RPMI8226 (cell line): ENCODE measurements around the gene ST8SIA3.
"Not testable (repeated sequence)": the region's sequence is repeated elsewhere in the genome, so short reads cannot be mapped to it uniquely, and the experiment has no call there.

Experiments used
- DNase-seq: peaks from one replicate; pipeline ENCODE4 v3.0.0-alpha.2; 2015

ST8SIA3 gene

DNA sequence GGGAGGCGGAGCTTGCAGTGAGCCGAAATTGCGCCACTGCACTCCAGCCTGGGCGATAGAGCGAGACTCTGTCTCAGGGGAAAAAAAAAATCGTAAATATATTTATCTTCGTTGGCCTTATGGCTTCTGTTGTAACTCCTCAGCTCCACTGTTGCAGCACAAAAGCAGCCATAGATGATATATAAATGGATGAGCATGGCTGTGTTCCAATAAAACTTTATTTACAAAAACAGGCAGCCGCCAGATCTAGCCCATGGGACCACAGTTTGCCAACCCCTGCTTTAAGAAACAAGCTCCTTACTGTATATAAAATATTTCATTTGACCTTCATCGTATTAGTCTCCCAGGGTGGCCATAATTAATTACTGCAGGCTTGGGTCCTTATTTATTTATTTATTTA is 20.1 kb downstream of the ST8SIA3 start:
- no peak for DNase-seq

DNA sequence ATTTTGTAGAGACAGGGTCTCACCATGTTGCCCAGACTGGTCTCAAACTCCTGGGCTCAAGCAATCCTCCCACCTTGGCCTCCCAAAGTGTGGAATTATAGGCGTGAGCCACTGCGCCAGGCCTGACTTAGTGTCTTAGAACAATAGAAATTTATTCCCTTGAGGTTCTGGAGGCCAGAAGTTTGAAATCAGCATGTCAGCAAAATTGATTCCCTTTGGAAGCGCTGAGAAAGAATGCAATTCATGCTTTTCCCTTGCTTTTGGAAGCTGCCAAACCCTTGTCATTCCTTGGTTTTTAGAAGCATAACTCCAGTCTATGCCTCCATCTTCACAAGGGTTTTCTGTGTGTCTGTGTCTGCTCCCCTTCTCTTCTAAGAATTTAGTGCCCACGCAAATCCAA is 20.7 kb downstream of the ST8SIA3 start:
- no peak for DNase-seq

DNA sequence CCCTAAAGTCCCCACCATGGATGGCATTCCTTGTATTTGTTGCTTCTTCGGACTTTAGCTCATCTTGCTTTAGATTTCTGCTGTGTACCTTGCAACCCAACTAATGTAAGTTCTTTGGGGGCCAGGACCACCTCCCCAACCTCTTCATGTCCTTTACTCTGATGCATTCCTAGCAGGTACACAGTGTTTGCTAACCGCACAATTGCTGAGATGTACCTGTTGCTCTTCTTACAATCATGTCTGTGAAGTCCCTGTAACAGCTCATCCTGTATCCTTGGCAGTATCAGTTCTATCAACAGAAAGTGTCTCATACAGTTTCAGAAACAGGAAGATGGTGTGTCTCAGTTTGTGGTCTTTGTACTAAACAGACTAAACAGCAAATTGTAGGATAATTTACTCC is 24.1 kb downstream of the ST8SIA3 start:
- DNase-seq: no peak

DNA sequence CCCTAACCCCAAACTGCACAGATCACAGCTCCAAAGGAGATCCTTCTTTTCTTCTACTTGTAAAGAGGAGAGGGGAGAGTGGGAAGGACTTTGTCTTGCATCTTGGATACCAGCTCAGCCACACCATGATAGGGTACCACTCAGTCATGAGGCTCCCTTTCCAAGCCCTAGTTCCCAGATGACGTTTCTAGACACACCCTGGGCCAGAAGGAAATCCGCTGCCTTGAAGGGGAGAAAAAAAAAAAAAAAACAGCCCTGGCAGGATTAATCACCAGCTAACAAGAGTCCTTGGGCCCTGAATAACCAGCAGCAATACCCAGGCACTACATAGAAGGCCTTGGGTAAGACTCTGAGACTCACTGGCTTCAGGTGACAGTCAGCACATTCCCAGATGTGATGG is 36.9 kb downstream of the ST8SIA3 start:
- no peak for DNase-seq

DNA sequence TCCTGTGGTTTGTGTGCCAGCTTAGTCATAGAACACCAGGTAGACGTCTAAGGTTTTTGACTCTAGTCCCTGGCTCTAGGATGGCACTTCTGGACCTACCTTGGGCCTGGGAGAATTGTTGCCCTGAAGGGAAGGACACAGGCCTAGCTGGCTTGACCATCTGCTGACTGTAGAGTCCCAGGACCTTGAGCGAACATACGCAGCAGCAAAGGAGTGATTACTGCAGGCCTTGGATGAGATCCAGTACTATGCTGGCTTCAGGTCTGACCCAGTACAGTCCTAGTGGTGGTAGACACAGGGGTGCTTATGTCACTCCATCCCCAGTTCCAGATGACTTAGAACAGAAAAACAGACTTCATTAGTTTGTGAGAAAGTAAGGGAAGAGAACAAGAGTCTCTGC is 37.7 kb downstream of the ST8SIA3 start:
- no peak for DNase-seq

DNA sequence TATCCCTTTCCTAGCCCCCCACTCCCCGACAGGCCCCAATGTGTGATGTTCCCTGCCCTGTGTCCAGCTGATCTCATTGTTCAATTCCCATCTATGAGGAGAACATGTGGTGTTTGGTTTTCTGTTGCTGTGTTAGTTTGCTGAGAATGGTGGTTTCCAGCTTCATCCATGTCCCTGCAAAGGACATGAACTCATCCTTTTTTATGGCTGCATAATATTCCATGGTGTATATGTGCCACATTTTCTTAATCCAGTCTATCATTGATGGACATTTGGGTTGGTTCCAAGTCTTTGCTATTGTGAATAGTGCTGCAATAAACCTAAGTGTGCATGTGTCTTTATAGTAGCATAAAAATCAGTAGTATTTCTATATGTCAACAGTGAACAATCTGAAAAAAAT is 42.4 kb downstream of the ST8SIA3 start:
- DNase-seq: not testable (repeated sequence)

DNA sequence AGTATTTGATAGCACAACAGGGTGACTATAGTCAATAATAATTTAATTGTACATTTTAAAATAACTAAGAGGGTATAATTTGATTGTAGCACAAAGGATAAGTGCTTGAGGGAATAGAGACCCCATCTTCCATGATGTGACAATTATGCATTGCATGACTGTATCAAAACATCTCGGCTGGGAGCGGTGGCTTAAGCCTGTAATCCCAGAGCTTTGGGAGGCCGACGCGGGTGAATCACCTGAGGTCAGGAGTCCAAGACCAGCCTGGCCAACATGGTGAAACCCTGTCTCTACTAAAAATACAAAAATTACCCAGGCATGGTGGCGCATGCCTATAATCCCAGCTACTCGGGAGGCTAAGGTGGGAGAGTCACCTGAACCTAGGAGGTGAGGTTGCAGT is 44.5 kb downstream of the ST8SIA3 start:
- not testable (repeated sequence) for DNase-seq

DNA sequence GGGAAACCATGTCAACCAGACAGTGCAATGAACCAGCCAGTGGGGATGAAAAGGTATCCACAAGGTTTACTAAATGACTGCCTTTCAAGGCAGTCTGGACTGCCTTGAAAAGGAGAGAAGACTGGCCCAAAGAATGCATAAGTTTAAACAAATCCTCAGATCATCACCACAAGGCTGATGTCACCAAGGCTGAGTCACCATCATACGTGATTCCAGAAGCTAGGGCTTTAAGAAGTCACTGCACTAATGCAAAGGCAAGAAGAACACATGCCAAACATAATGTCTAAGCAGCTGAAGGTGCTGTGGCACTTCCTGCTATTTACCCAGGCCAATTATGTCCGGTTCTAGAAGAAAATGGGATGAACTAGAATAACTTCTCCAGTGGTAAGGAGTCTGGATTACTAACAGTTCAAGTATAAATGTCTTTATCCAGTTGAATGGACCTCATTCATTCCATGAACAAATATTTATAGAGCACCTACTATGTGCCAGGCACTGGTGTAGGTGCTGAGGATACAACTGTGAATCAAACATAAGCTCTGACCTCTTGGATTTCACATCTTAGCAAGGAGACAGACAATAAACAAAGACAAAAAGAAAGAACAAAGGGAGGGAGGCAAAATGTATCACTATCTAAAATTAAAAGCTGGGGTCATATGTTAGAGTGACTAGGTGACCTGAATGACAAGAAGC is 45.2 kb downstream of the ST8SIA3 start:
- no peak for DNase-seq

DNA sequence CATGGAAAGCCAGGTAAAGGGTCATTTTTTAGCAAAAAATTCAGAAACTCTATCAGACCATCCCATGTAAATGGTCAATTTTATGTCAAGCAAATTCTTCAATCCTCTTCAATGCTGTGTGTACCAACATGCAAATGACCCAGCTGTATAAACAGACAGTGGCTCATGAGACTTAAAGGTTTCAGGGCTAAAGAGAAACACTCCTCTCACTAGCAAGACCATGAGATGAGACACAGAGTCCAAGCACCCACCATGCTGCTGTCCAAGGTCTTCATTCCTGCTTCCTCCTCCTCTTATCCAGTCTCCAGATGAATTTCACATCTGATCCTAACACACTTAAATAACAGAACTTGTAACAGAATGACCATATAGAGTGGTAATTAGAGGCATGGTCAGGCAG is 52.0 kb downstream of the ST8SIA3 start:
- no peak for DNase-seq

DNA sequence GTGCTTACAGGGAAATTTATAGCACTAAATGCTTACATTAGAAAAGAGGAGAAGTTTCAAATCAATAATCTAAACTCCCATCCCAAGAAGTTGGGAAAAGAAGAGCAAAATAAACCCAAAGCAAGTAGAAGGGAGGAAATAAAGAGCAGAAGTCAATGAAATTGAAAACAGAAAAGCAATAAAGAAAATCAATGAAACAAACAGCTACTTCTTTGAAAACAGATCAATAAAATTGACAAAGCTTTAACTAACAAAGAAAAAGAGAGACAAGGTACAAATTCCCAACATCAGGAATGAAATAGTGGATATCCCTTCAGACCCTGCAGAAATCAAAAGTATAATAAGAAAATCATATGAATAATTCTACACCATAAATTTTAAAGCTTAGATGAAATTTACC is 57.3 kb downstream of the ST8SIA3 start:
- no peak for DNase-seq

DNA sequence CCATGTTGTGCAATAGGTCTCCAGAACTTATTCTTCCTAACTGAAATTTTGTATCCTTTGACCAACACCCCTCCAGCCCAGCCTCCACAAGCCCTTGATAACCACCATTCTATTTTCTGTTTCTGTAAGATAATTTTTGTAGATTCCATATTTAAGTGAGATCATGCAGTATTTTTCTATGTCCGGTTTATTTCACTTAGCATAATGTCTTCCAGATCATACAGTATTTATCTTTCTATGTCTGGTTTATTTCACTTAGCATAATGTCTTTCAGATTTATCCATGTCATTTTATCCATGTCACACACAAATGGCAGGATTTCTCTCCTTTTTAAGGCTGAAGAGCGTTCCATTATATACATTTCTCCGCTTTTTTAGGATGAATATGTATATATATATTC is 58.4 kb downstream of the ST8SIA3 start:
- no peak for DNase-seq

DNA sequence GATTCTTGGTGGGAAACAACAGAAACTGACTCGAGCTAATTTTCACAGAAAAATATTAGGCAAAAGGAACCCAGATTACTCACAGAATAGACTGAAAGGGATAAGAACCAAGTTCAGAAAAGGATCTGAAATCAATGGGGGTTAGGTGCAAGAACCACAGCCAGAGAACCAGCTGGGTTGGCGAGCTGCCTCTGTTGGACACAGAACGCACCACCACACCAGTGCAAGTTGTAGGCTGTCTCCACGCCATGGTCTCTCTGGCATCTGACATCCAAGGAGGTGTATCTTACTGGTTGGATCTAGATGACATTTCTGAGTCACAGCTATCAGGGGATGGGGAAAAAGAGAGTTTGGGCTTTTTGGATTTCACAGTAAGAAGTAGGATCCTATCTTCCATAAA is 64.2 kb downstream of the ST8SIA3 start:
- DNase-seq: no peak
